Endothelial cell of umbilical vein (primary cell): ENCODE measurements around the gene GPSM1. TPM values are rescaled to one million over a fixed set of nuclear protein-coding genes. Genes with fewer than 3 reads are reported as not detected.

Experiments
- BruUV-seq: library from RNA; stranded (reverse); fragments of 400-500 nt; replicated peaks from 2 replicates; lab custom pipeline; 2021; lab: Mats Ljungman, UMichigan
- CTCF ChIA-PET: fragments of 300-600, 350-600 bp; sonication (Branson Sonifier 250); formaldehyde crosslinking; loops from one replicate; lab custom pipeline; 2021; ENCODE audit warnings: antibody characterized with exemption, inconsistent platforms; lab: Charles Lee
- POLR2A ChIA-PET: fragments of 300-600, 350-600 bp; sonication (Branson Sonifier 250); formaldehyde crosslinking; loops from one replicate; lab custom pipeline; 2021; ENCODE audit warnings: antibody characterized with exemption, inconsistent platforms; lab: Charles Lee
- DNase-seq: peaks from one replicate; pipeline ENCODE4 v3.0.0-alpha.2; 2011; ENCODE audit warnings: low read depth, low spot score
- FAIRE-seq: peaks from 2 replicates; lab custom pipeline; 2011; peaks lifted over from hg19 to GRCh38; lab: Jason Lieb, UNC
- H2AFZ ChIP-seq: 2 replicates; pipeline ENCODE4 v1.6.0; 2012; ENCODE audit warnings: low read depth, low read length, control low read depth, inconsistent platforms
- H3K27ac ChIP-seq: 2 replicates; pipeline ENCODE4 v1.5.1; 2011; ENCODE audit warnings: low read depth, mild to moderate bottlenecking, control low read depth, low read length, moderate library complexity; ENCODE audit not compliant: insufficient read depth
- H3K27me3 ChIP-seq, 2 experiments: 2 replicates each; pipeline versions ENCODE4 v1.6.0 to v1.6.1; 2011; ENCODE audit warnings: low read length in 2 of 2, mixed read lengths in 1 of 2; ENCODE audit not compliant: control insufficient read depth in 2 of 2, insufficient read depth in 2 of 2
- H3K36me3 ChIP-seq, 2 experiments: 2 replicates in 1 of 2; 3 replicates in 1 of 2; pipeline ENCODE4 v1.5.1; 2011; ENCODE audit warnings: low read length in 2 of 2, mild to moderate bottlenecking in 1 of 2, moderate library complexity in 1 of 2; ENCODE audit not compliant: control insufficient read depth in 2 of 2, insufficient read depth in 2 of 2; ENCODE audit errors: extremely low read depth in 1 of 2
- H3K4me1 ChIP-seq: 3 replicates; pipeline ENCODE4 v1.5.1; 2011; ENCODE audit warnings: mild to moderate bottlenecking, low read length; ENCODE audit not compliant: control insufficient read depth, insufficient read depth; ENCODE audit errors: extremely low read depth
- H3K4me2 ChIP-seq: 2 replicates; pipeline ENCODE4 v1.6.1; 2011; ENCODE audit warnings: low read length, control low read depth, mixed read lengths; ENCODE audit not compliant: insufficient read depth
- H3K4me3 ChIP-seq, 3 experiments: fragments of 200-600 bp in 1 of 3; sonication (generic), shearing (Covaris generic) in 1 of 3; replicated peaks in 1 of 3; 2 replicates each; pipeline ENCODE4 v1.5.1; 2011 to 2016; ENCODE audit warnings: control low read depth in 3 of 3, low read length in 3 of 3, mild to moderate bottlenecking in 2 of 3, inconsistent platforms in 1 of 3, low read depth in 1 of 3, moderate library complexity in 1 of 3; ENCODE audit not compliant: insufficient read depth in 1 of 3
- H3K79me2 ChIP-seq: 2 replicates; pipeline ENCODE4 v1.6.0; 2012; ENCODE audit warnings: low read length, inconsistent platforms; ENCODE audit not compliant: control insufficient read depth, insufficient read depth
- H3K9ac ChIP-seq: replicated peaks from 2 replicates; pipeline ENCODE3; 2011; ENCODE audit warnings: low read length, control low read depth; ENCODE audit not compliant: insufficient read depth; ENCODE audit errors: extremely low read depth
- H3K9me1 ChIP-seq: replicated peaks from 3 replicates; pipeline ENCODE4 v1.6.0; 2011; ENCODE audit warnings: mild to moderate bottlenecking, low read length; ENCODE audit not compliant: control insufficient read depth, insufficient read depth; ENCODE audit errors: extremely low read depth
- H3K9me3 ChIP-seq: replicated peaks from 2 replicates; pipeline ENCODE4 v1.5.1; 2012; ENCODE audit warnings: low read length, inconsistent platforms; ENCODE audit not compliant: control insufficient read depth, insufficient read depth
- H4K20me1 ChIP-seq: replicated peaks from 2 replicates; pipeline ENCODE3; 2011; ENCODE audit warnings: mild to moderate bottlenecking, low read length; ENCODE audit not compliant: control insufficient read depth, insufficient read depth; ENCODE audit errors: extremely low read depth
- CTCF ChIP-seq, 2 donors: IDR thresholded peaks; 1 replicate in 1 of 2; 2 replicates in 1 of 2; pipeline ENCODE4 v1.5.1; 2011; ENCODE audit warnings: low read length in 2 of 2, mild to moderate bottlenecking in 2 of 2, moderate library complexity in 2 of 2, control low read depth in 1 of 2, inconsistent platforms in 1 of 2, low read depth in 1 of 2; ENCODE audit not compliant: insufficient read depth in 1 of 2; ENCODE audit errors: extremely low read depth in 1 of 2
- EZH2 ChIP-seq: IDR thresholded peaks from 2 replicates; pipeline ENCODE4 v1.6.1; 2012; ENCODE audit warnings: borderline replicate concordance, low read depth, mild to moderate bottlenecking, moderate library complexity, low read length, inconsistent platforms; ENCODE audit not compliant: severe bottlenecking
- FOS ChIP-seq: IDR thresholded peaks from 2 replicates; pipeline ENCODE4 v1.6.1; 2011; ENCODE audit warnings: mild to moderate bottlenecking, low read length, moderate library complexity, borderline replicate concordance; ENCODE audit not compliant: insufficient read depth
- GATA2 ChIP-seq: IDR thresholded peaks from 2 replicates; pipeline ENCODE4 v1.7.0; 2011; ENCODE audit warnings: low read depth, mild to moderate bottlenecking, moderate library complexity, mixed read lengths, low read length; ENCODE audit not compliant: insufficient read length, insufficient read depth
- JUN ChIP-seq: IDR thresholded peaks from 2 replicates; pipeline ENCODE4 v1.6.1; 2011; ENCODE audit warnings: borderline replicate concordance, low read depth; ENCODE audit not compliant: insufficient read length, insufficient read depth
- MAX ChIP-seq: IDR thresholded peaks from 2 replicates; pipeline ENCODE4 v1.6.1; 2011; ENCODE audit not compliant: insufficient read depth, insufficient read length
- MYC ChIP-seq: IDR thresholded peaks from one replicate; pipeline ENCODE4 v1.6.1; 2011; ENCODE audit warnings: mild to moderate bottlenecking, low read depth, low read length
- POLR2A ChIP-seq: IDR thresholded peaks from 2 replicates; pipeline ENCODE4 v1.6.1; 2012; ENCODE audit warnings: low read depth, mild to moderate bottlenecking, control low read depth, low read length
- POLR2AphosphoS5 ChIP-seq: IDR thresholded peaks from 2 replicates; pipeline ENCODE4 v1.6.1; 2012; ENCODE audit warnings: low read depth, mild to moderate bottlenecking, control low read depth, low read length, moderate library complexity; ENCODE audit not compliant: insufficient read depth
- dilution Hi-C: fragments of 300-500 bp; cut with MboI; formaldehyde crosslinking; loops from one replicate; pipeline ENCODE4 v1.15.0; 2019; ENCODE audit warnings: low sequenced_read_pairs; ENCODE audit not compliant: extremely low pct_ligation_motif_present
- intact Hi-C: fragments of 100-400 bp; cut with micrococcal nuclease; formaldehyde crosslinking; loops from one replicate; pipeline ENCODE4 v1.10.0; 2022
- polyA plus RNA-seq, 4 experiments: library from polyadenylated mRNA; depleted of rRNA in 3 of 4; stranded (reverse) in 3 of 4; unstranded in 1 of 4; fragments of >200 nt; gene quantifications; 2 replicates each; pipeline versions ENCODE4 v1.2.1 to v1.2.3, GENCODE V29; 2011 to 2012; ENCODE audit warnings: missing spikeins in 1 of 4
- total RNA-seq: library from RNA; stranded (reverse); gene quantifications from 2 replicates; pipeline ENCODE4 v1.2.3, GENCODE V29; 2021

Gene GPSM1
- total and polyA plus RNA-seq, 2 donors (not counting 3 experiments of a cell fraction or from before 2014, with no cell fraction given), result 34.6 to 47.1 TPM

- ChIA-PET CTCF (no interaction called here), POLR2A (no interaction called here)
- no peaks in the 10 kb centered on the region for H4K20me1 ChIP-seq
- no peaks in the 10 kb centered on the region for H3K79me2 ChIP-seq
- no peak overlapping the region for H2AFZ ChIP-seq
- peaks cover 0 to 5% of the 10 kb centered on the region in 2 experiments for H3K36me3 ChIP-seq
- H3K4me3 ChIP-seq, result no peak overlapping the region
- H3K4me1 ChIP-seq, result no peaks in the 10 kb centered on the region
- TF ChIP-seq MYC (no peak), POLR2A (no peak), GATA2 (no peak), POLR2AphosphoS5 (no peak), JUN (no peak), CTCF (IDR thresholded peaks at IDR 0.05; ENCODE audit: extremely low read depth in 1 of 2, insufficient read depth in 1 of 2, low read depth in 1 of 2, low read length in 2 of 2) (no peak), MAX (no peak), FOS (no peak), EZH2 (no peak)
- no TSS peak for BruUV-seq
- FAIRE-seq, result no peak
- H3K27me3 ChIP-seq, result no peaks in the 10 kb centered on the region
- no peaks in the 10 kb centered on the region for H3K9me1 ChIP-seq
- dilution Hi-C loops, result no loop called here
- DNase-seq, result no peak
- H3K9me3 ChIP-seq, result no peaks in the 10 kb centered on the region
- intact Hi-C loops, result no loop called here
- H3K4me2 ChIP-seq, result no peak overlapping the region
- H3K27ac ChIP-seq, result no peak overlapping the region
- H3K9ac ChIP-seq, result no peak overlapping the region
These were observed 25.7 kb downstream of the GPSM1 start for GRCh38 chr9:136353088-136353487.
